Measurements from ENCODE around the gene XPO6. TPM values are rescaled to one million over a fixed set of nuclear protein-coding genes. Genes with fewer than 3 reads are reported as not detected.

XPO6 gene
- total RNA-seq, 4 donors from 2014 or later, result 72.9 to 251 (median 86.4) TPM

DNA sequence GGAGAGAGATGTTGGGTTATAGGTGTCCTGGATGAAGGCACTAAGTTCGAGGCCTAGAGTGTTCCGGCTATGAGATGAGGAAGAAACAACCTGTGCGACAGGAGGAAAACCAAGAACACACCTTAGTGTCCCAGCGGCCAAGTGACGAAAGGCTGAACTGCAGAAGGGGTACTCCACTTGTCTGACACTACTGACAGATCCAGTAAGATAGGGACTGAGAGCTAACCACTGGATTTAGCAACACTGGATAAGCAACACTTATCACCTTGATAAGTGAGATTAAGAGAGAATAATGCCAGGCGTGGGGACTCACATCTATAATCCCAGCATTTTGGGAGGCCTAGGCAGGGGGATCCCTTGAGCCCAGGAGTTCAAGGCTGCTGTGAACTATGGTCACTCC is 7.1 kb downstream of the XPO6 start:
- Histone ChIP-seq H3K27me3 (no peaks in the 10 kb centered on the region), H3K27ac (no peak overlapping the region), H3K4me3 (no peak overlapping the region), H3K9me3 (no peaks in the 10 kb centered on the region), H3K4me1 (no peaks in the 10 kb centered on the region), H3K36me3 (no peaks in the 10 kb centered on the region)
- TF ChIP-seq, protein P1, sequence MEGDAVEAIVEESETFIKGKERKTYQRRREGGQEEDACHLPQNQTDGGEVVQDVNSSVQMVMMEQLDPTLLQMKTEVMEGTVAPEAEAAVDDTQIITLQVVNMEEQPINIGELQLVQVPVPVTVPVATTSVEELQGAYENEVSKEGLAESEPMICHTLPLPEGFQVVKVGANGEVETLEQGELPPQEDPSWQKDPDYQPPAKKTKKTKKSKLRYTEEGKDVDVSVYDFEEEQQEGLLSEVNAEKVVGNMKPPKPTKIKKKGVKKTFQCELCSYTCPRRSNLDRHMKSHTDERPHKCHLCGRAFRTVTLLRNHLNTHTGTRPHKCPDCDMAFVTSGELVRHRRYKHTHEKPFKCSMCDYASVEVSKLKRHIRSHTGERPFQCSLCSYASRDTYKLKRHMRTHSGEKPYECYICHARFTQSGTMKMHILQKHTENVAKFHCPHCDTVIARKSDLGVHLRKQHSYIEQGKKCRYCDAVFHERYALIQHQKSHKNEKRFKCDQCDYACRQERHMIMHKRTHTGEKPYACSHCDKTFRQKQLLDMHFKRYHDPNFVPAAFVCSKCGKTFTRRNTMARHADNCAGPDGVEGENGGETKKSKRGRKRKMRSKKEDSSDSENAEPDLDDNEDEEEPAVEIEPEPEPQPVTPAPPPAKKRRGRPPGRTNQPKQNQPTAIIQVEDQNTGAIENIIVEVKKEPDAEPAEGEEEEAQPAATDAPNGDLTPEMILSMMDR (IDR thresholded peaks at IDR 0.05), result no peak
- no peak for TF ChIP-seq POLR2A (IDR thresholded peaks at IDR 0.05)
- intact Hi-C loops (cut with DNase I; ENCODE audit: low total_unique reads), result no loop called here
- DNase-seq, result no peak

DNA sequence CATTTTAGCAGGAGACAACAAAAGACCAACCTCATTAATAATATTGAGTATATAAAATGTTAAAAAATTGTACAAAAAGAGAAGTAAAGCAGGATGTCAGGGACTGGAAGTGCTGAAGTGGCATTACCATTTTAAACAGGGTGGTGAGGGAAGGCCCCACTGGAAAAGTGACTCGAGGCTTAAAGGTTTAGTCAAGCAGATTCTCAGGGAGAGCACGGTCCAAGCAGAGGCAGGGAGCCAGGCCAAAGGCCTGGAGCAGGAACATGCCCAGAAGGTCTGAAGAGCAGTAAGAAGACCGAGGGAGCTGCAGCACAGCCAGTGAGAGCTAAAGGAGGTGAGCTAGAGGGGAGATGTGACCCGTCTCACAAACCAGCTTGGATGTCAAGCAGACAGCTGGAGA is 7.6 kb downstream of the XPO6 start:
- Histone ChIP-seq H3K36me3 (no peaks in the 10 kb centered on the region), H3K27ac (no peak overlapping the region), H3K27me3 (no peaks in the 10 kb centered on the region), H3K4me1 (no peaks in the 10 kb centered on the region), H3K4me3 (no peak overlapping the region), H3K9me3 (no peaks in the 10 kb centered on the region)
- no peak for DNase-seq
- no peak for TF ChIP-seq POLR2A (IDR thresholded peaks at IDR 0.05)
- TF ChIP-seq, protein P1 (IDR thresholded peaks at IDR 0.05), result no peak
- intact Hi-C loops (cut with DNase I; ENCODE audit: low total_unique reads), result no loop called here

DNA sequence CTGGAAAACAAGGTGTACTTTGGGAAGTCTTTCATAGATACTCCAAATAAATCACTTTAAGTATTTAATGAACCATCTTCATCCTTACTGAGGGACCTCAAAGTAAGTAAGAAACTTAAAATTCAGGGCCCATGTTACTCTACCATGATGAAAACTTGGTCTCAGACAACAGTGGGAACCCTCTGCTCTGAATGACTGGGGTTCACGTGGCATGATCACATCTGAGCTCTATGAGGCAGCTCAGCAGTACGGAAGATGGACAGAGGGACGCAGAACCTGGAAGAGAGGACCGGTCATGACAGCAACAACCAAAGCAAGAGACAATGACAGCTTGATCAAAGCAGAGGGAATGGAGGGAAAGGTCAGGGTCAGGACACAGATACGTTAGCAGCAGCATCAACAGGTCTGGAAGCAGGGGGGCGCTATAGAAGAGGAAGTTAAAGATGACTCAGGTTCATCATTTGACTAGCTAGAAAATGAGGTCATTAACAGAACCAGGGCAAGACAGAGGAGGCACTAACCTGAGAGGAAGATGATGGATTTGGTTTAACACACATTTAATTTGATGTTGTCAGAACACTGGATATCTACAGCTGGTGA is 9.5 kb downstream of the XPO6 start:
- no peak for DNase-seq
- Histone ChIP-seq H3K9me3 (no peaks in the 10 kb centered on the region), H3K27me3 (no peaks in the 10 kb centered on the region), H3K36me3 (no peaks in the 10 kb centered on the region), H3K4me3 (no peak overlapping the region), H3K27ac (no peak overlapping the region), H3K4me1 (no peaks in the 10 kb centered on the region)
- intact Hi-C loops (cut with DNase I; ENCODE audit: low total_unique reads), result no loop called here
- TF ChIP-seq, protein P1 (IDR thresholded peaks at IDR 0.05), result no peak
- TF ChIP-seq POLR2A (IDR thresholded peaks at IDR 0.05), result no peak

DNA sequence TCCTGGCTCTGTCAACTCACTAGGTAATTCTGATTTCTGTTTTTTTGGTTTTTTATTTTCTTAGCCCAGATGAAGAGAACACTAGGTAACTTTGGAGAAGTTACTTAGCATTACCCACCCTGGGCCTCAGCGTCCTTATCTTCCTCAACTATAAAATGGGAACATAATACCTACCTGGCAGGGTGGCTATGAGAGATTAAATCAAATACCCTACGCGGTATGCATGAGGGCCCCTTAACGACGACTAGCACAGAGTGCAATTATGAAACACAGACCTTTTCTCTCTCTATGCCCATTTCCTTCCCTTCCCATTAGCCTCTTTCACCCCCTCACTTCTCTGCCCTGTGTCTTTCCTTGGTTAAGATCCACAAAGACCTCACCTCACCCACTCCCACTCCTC is 11.1 kb downstream of the XPO6 start:
- no peak for TF ChIP-seq POLR2A (IDR thresholded peaks at IDR 0.05)
- TF ChIP-seq, protein P1 (IDR thresholded peaks at IDR 0.05), result no peak
- Histone ChIP-seq H3K27me3 (no peaks in the 10 kb centered on the region), H3K4me3 (no peak overlapping the region), H3K36me3 (no peaks in the 10 kb centered on the region), H3K4me1 (no peaks in the 10 kb centered on the region), H3K27ac (no peak overlapping the region), H3K9me3 (no peaks in the 10 kb centered on the region)
- intact Hi-C loops (cut with DNase I; ENCODE audit: low total_unique reads), result no loop called here
- no peak for DNase-seq

DNA sequence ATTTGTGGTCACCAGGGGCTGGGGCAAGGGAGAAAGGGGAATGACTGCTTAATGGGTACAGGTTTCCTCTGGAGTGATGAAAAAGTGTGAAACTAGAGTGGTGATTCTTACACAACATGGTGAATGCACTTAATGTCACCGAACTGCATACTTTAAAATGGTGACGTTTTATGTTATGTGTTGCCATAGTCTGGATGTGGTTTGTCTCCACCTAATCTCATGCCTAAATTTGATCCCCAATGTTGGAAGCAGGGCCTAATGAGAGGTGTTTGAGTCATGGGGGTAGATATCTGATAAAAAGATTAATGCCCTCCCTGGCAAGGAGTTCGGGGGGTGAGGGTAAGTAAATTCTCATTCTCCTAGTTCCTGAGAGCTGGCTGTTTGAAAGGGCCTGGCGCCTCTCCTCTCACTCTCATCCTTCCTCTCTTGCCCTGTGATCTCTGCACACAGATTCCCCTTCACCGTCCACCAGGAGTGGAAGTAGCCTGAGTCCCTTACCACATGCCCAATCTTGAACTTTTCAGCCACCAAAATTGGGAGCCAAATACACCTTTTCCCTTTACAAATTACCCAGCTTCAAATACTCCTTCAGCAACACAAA is 15.3 kb downstream of the XPO6 start:
- TF ChIP-seq, protein P1 (IDR thresholded peaks at IDR 0.05), result no peak
- no peak for TF ChIP-seq POLR2A (IDR thresholded peaks at IDR 0.05)
- intact Hi-C loops (cut with DNase I; ENCODE audit: low total_unique reads), result no loop called here
- DNase-seq, result no peak
- Histone ChIP-seq H3K9me3 (no peaks in the 10 kb centered on the region), H3K4me3 (no peak overlapping the region), H3K27me3 (no peaks in the 10 kb centered on the region), H3K4me1 (peaks cover 0 to 8% of the 10 kb centered on the region in 2 donors), H3K36me3 (no peaks in the 10 kb centered on the region), H3K27ac (no peak overlapping the region)
